Esophagus squamous epithelium (tissue), 4 donors: Measurements from ENCODE around the gene VRK2.

Source experiments
- CTCF ChIP-seq, 6 experiments: fragments of 450-650 bp in 4 of 6; fragments of 200-600 bp in 2 of 6; sonication (generic) in 2 of 6; IDR thresholded peaks; one replicate each; pipeline ENCODE4 v1.5.1; 2016 to 2019; ENCODE audit warnings: antibody characterized with exemption in 6 of 6, mild to moderate bottlenecking in 4 of 6, moderate library complexity in 4 of 6
- POLR2A ChIP-seq, 4 donors: fragments of 450-650 bp; IDR thresholded peaks; one replicate each; pipeline ENCODE4 v1.6.1; 2017; ENCODE audit warnings: antibody characterized with exemption in 4 of 4, mild to moderate bottlenecking in 4 of 4, moderate library complexity in 3 of 4

- no peak for TF ChIP-seq CTCF (IDR thresholded peaks at IDR 0.05)
- no peak for TF ChIP-seq POLR2A (IDR thresholded peaks at IDR 0.05)
Observed at GRCh38 chr2:58197894-58198293, 151.3 kb downstream of the VRK2 start.
